HEK293T (cell line): ENCODE results near the gene SAMSN1.

Experiments used
- CTCF ChIA-PET: fragments of 350-600 bp; formaldehyde crosslinking; extraction: SDS; loops from one replicate; lab custom pipeline; 2021; ENCODE audit warnings: antibody characterized with exemption, inconsistent platforms; lab: Yijun Ruan, JAX
- POLR2A ChIA-PET: fragments of 350-600 bp; formaldehyde crosslinking; extraction: SDS; loops from one replicate; lab custom pipeline; 2020; ENCODE audit warnings: antibody characterized with exemption, inconsistent platforms; lab: Yijun Ruan, JAX
- DNase-seq: peaks from one replicate; pipeline ENCODE4 v3.0.0; 2012; ENCODE audit warnings: mixed read lengths; ENCODE audit errors: extremely low spot score
- ARNT ChIP-seq: fragments of 450-650 bp; IDR thresholded peaks from 2 replicates; pipeline ENCODE4 v1.6.1; 2017; ENCODE audit warnings: mild to moderate bottlenecking
- BHLHE40 ChIP-seq: fragments of 450-650 bp; IDR thresholded peaks from 2 replicates; pipeline ENCODE4 v1.6.1; 2016; ENCODE audit warnings: mild to moderate bottlenecking, moderate library complexity, borderline replicate concordance
- CTBP1 ChIP-seq: fragments of 450-650 bp; IDR thresholded peaks from 2 replicates; pipeline ENCODE4 v1.6.1; 2016; ENCODE audit warnings: borderline replicate concordance
- ELF4 ChIP-seq: fragments of 450-650 bp; IDR thresholded peaks from 2 replicates; pipeline ENCODE4 v1.6.1; 2017; ENCODE audit warnings: antibody characterized with exemption
- FOXA1 ChIP-seq: fragments of 450-650 bp; IDR thresholded peaks from 2 replicates; pipeline ENCODE4 v1.6.1; 2016; ENCODE audit warnings: mild to moderate bottlenecking
- FOXK2 ChIP-seq: fragments of 450-650 bp; IDR thresholded peaks from 2 replicates; pipeline ENCODE4 v1.6.1; 2016; ENCODE audit warnings: mild to moderate bottlenecking
- FOXM1 ChIP-seq: fragments of 450-650 bp; IDR thresholded peaks from 2 replicates; pipeline ENCODE4 v1.6.1; 2017; ENCODE audit warnings: mild to moderate bottlenecking, borderline replicate concordance
- HDGF ChIP-seq: fragments of 450-650 bp; IDR thresholded peaks from 2 replicates; pipeline ENCODE4 v1.6.1; 2017; ENCODE audit warnings: antibody characterized with exemption, borderline replicate concordance
- L3MBTL2 ChIP-seq: fragments of 450-650 bp; conservative IDR thresholded peaks from 2 replicates; pipeline ENCODE4 v1.6.1; 2016; ENCODE audit warnings: mild to moderate bottlenecking
- LEF1 ChIP-seq: fragments of 450-650 bp; IDR thresholded peaks from 2 replicates; pipeline ENCODE4 v1.6.1; 2017; ENCODE audit warnings: mild to moderate bottlenecking, borderline replicate concordance
- NFRKB ChIP-seq: fragments of 450-650 bp; IDR thresholded peaks from 2 replicates; pipeline ENCODE4 v1.6.1; 2016; ENCODE audit warnings: mild to moderate bottlenecking, moderate library complexity
- PKNOX1 ChIP-seq: fragments of 450-650 bp; IDR thresholded peaks from 2 replicates; pipeline ENCODE4 v1.6.1; 2016
- SP1 ChIP-seq: fragments of 450-650 bp; IDR thresholded peaks from 2 replicates; pipeline ENCODE4 v1.6.1; 2017
- SUZ12 ChIP-seq: fragments of 450-650 bp; IDR thresholded peaks from 2 replicates; pipeline ENCODE4 v1.6.1; 2016; ENCODE audit warnings: mild to moderate bottlenecking
- TARDBP ChIP-seq: fragments of 450-650 bp; IDR thresholded peaks from 2 replicates; pipeline ENCODE4 v1.6.1; 2016
- ZNF384 ChIP-seq: fragments of 450-650 bp; IDR thresholded peaks from 2 replicates; pipeline ENCODE4 v1.6.1; 2016

The SAMSN1 gene

DNA sequence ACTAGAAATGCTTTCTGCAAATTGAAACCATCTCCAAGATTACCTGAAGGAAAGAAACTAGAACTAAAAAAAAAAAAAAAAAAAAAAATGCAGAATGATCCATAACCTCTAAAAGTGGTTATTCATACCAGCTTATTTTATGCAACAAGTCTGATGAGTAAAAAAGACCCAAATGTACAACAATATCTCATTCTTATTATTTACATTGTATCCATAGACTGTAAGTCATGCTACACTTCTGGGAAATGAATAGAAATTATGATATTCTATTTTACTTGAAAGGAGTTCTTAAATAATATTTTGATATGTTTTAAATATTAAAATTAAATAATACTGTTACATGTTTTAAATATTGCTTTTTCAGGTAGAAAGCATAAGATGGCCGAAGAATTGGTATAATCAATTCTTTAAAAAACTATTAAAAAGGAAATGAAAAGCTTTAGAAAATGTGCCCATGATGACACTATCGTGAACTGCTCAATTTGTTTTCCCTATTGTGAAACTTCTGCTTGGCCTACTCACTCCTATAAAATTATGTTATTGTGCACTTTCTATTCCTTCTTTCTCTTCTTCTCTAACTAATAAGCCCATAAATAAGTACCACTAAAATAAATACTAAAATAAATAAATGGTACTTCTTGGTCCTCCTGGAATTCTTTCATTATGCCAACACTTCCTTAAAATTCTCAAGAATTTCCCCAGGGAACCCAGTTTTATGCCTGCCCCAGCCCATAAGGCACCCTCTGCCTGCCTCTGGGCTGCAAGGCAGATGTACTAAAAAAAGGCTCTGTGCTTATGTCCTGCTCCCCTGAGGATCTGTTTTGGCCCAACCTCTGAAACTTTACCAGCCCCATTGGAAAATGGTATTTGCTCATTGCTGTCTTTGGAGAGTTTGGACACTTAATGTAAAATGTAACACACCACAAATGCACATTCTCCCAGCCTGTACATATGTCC, 18.1 kb downstream of the SAMSN1 start:
- ChIA-PET CTCF (no interaction called here), POLR2A (no interaction called here)
- DNase-seq: no peak
- TF ChIP-seq TARDBP: no peak
- no peak for TF ChIP-seq L3MBTL2
- TF ChIP-seq BHLHE40: no peak
- no peak for TF ChIP-seq SUZ12
- no peak for TF ChIP-seq ELF4
- TF ChIP-seq FOXM1: no peak
- no peak for TF ChIP-seq ZNF384
- no peak for TF ChIP-seq FOXA1
- no peak for TF ChIP-seq CTBP1
- no peak for TF ChIP-seq NFRKB
- TF ChIP-seq ARNT: no peak
- TF ChIP-seq FOXK2: no peak
- TF ChIP-seq SP1: no peak
- TF ChIP-seq PKNOX1: no peak

DNA sequence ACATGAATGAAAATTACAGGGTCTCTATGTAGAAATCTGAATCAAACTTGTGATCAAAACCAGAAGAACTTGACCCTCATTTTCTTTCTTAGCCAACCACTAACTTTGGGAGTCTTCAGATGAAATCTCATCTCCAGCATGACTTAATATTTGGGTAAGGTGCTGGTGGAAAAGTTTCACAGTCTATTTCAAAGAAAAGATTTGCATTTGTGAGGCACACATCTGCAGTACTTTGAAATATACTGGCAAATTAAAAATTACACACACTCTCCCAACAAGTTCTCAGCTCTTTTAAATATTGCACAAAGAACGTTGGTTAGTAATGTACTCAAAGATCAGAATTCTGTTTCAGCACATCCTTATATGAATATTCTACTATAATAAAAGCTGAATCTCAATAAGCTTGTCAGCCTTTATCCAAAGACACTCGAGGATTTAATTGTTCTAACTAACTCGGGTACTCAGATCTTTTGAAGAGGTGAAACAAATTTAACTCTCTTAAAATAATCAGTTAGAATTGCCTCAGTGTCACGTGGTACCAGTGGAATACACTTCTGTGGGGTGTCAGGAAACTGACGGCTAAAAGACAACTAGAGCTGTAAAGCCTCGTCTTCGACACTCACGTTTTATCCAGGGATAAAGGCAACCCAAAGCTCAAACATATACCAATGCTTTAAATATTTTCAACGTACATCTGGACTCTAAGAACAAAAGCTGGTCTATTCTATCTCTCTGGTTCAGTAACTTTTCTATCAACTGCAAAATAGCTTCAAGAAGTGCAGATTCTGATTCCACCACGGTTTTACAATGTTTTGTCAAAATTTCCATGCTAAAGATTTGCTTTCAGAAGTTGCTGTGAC, 19.0 kb downstream of the SAMSN1 start:
- no peak for DNase-seq
- POLR2A ChIA-PET: no interaction called here
- CTCF ChIA-PET: no interaction called here

GRCh38 chr21:14526199-14526598, 19.9 kb downstream of the SAMSN1 start:
- DNase-seq: no peak
- POLR2A ChIA-PET: no interaction called here

More for the DNA sequence above, 19.0 kb downstream of the SAMSN1 start:
- TF ChIP-seq PKNOX1: no peak
- TF ChIP-seq L3MBTL2: no peak
- no peak for TF ChIP-seq LEF1
- no peak for TF ChIP-seq SP1
- TF ChIP-seq CTBP1: no peak
- no peak for TF ChIP-seq FOXA1
- TF ChIP-seq ZNF384: no peak
- TF ChIP-seq ARNT: no peak
- TF ChIP-seq FOXK2: no peak
- no peak for TF ChIP-seq HDGF
- TF ChIP-seq ELF4: no peak
- no peak for TF ChIP-seq TARDBP
- no peak for TF ChIP-seq NFRKB
- no peak for TF ChIP-seq FOXM1
- TF ChIP-seq BHLHE40: no peak
- no peak for TF ChIP-seq SUZ12

GRCh38 chr21:14523234-14523633, 22.9 kb downstream of the SAMSN1 start:
- CTCF ChIA-PET: no interaction called here
- DNase-seq: no peak
- POLR2A ChIA-PET: no interaction called here
- TF ChIP-seq ARNT (no peak), HDGF (no peak)

More at GRCh38 chr21:14526199-14526598, 19.9 kb downstream of the SAMSN1 start:
- CTCF ChIA-PET: no interaction called here
- TF ChIP-seq L3MBTL2: no peak
- TF ChIP-seq NFRKB: no peak

- POLR2A ChIA-PET: no interaction called here
- TF ChIP-seq FOXM1: no peak
- no peak for TF ChIP-seq ARNT
- no peak for TF ChIP-seq BHLHE40
- TF ChIP-seq TARDBP: no peak
- TF ChIP-seq SP1: no peak
- no peak for TF ChIP-seq CTBP1
- TF ChIP-seq NFRKB: no peak
- no peak for TF ChIP-seq LEF1
- no peak for TF ChIP-seq ELF4
- no peak for TF ChIP-seq PKNOX1
- no peak for TF ChIP-seq FOXK2
- no peak for DNase-seq
- CTCF ChIA-PET: no interaction called here
Observed at GRCh38 chr21:14522736-14523135, 23.4 kb downstream of the SAMSN1 start.

- ChIA-PET CTCF (no interaction called here), POLR2A (no interaction called here)
- DNase-seq: no peak
- TF ChIP-seq SP1 (no peak), L3MBTL2 (no peak), ELF4 (no peak), FOXM1 (no peak), HDGF (no peak), ZNF384 (no peak), NFRKB (no peak), SUZ12 (no peak), CTBP1 (no peak), FOXK2 (no peak), TARDBP (no peak), LEF1 (no peak), ARNT (no peak)
Observed at GRCh38 chr21:14520535-14520934, 25.6 kb downstream of the SAMSN1 start.
